GM23248 (cell line): Measurements from ENCODE around the gene NFKB1.

ENCODE experiments used
- EZH2 ChIP-seq: fragments of 200-600 bp; sonication (generic); IDR thresholded peaks from 2 replicates; pipeline ENCODE4 v1.6.1; 2018; ENCODE audit warnings: antibody characterized with exemption, mild to moderate bottlenecking; ENCODE audit not compliant: insufficient read depth, poor library complexity, severe bottlenecking
- EZH2phosphoT487 ChIP-seq: fragments of 200-600 bp; sonication (generic); IDR thresholded peaks from 2 replicates; pipeline ENCODE4 v1.6.1; 2018; ENCODE audit warnings: antibody characterized with exemption, moderate library complexity, mild to moderate bottlenecking, low read depth; ENCODE audit not compliant: insufficient read depth

DNA sequence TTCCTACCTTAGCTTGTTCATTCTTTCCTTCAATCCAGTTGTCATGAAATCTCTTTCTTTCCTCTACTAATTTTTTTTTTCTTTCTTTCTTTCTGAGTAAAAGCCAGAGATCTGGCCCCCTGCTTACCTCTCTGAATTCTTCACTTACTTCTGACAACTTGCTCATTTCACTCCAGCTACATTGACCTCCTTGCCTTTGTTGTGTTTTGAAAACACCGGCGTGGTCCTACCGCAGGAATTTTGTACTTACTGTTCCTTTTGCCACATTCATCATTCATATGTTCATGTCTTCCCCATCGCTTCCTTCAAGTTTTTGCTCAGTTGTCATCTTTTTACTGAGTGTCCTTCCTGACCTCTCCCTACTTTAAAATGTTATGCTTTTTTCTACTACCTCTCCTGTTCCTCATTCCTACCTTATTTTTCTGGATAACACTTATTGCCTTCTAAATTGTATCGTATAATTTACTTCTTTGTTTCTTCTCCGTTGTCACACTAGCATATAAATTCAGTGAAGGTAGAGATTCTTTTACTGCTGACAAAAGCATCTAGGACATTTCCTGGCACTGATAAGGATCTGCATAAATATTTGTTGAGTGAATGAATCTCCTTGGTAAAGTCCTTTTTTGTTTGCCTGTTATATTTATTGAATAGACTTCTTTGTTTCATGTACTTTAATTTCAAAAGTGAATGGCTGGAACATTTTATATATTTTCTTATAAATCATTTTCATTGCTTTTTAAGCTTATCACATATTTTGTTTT lies 74.4 kb downstream of the NFKB1 start:
- no peak for TF ChIP-seq EZH2phosphoT487
- no peak for TF ChIP-seq EZH2
